ENCODE measurements around the gene OASL. TPM values are rescaled to one million over a fixed set of nuclear protein-coding genes. Genes with fewer than 3 reads are reported as not detected.

Gene OASL
- polyA plus RNA-seq, 1 donor from 2014 or later = 0.42 TPM

DNA sequence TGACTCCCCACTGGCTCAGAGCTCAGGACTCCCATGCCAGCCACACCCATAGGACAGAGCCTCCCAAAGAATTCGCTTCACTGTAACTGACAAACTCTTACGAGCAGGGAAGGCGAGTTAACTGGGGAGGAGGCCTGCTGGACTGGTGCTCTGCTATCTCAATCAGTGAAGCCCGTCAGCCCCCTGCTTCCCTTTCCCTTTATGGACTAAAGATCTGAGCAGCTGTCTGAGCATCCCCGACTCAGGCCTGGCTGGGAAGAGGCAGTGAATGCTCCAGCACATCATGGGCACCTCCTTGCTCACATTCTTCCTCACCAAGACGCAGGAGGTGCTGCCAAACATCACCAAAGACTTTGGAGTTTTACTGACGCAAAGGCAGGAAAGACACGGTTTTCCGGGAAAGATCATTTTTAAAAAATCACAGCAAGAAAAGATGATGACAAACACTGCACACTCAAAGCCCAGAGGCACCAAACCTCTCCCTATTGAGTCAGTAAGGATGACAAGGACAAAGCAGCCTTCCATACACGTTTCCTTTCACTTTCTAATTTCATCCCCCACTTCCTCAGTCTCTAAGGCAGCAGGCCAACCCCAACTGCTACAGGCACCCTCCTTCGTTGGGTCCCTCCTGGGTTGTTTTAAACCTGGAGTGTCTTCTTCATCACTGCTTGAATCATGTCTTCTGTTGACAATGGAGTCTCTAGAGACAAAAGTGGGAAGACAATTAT, 48.6 kb upstream of the OASL start:
- TF ChIP-seq POLR2AphosphoS5 (IDR thresholded peaks at IDR 0.05) = no peak
- TF ChIP-seq EZH2 (IDR thresholded peaks at IDR 0.05; ENCODE audit: borderline replicate concordance, insufficient read depth, low read length, poor library complexity, severe bottlenecking) = no peak
- TF ChIP-seq, protein P1, sequence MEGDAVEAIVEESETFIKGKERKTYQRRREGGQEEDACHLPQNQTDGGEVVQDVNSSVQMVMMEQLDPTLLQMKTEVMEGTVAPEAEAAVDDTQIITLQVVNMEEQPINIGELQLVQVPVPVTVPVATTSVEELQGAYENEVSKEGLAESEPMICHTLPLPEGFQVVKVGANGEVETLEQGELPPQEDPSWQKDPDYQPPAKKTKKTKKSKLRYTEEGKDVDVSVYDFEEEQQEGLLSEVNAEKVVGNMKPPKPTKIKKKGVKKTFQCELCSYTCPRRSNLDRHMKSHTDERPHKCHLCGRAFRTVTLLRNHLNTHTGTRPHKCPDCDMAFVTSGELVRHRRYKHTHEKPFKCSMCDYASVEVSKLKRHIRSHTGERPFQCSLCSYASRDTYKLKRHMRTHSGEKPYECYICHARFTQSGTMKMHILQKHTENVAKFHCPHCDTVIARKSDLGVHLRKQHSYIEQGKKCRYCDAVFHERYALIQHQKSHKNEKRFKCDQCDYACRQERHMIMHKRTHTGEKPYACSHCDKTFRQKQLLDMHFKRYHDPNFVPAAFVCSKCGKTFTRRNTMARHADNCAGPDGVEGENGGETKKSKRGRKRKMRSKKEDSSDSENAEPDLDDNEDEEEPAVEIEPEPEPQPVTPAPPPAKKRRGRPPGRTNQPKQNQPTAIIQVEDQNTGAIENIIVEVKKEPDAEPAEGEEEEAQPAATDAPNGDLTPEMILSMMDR (IDR thresholded peaks at IDR 0.05; ENCODE audit: poor library complexity, severe bottlenecking) = no peak
- no peak for TF ChIP-seq MXI1 (conservative IDR thresholded peaks at IDR 0.05; ENCODE audit: poor library complexity, severe bottlenecking)
- no peak for TF ChIP-seq RAD21 (conservative IDR thresholded peaks at IDR 0.05)
- TF ChIP-seq SMC3 (conservative IDR thresholded peaks at IDR 0.05; ENCODE audit: poor library complexity) = no peak
- no peak for TF ChIP-seq EP300 (conservative IDR thresholded peaks at IDR 0.05; ENCODE audit: poor library complexity, severe bottlenecking)
- TF ChIP-seq, protein P2, sequence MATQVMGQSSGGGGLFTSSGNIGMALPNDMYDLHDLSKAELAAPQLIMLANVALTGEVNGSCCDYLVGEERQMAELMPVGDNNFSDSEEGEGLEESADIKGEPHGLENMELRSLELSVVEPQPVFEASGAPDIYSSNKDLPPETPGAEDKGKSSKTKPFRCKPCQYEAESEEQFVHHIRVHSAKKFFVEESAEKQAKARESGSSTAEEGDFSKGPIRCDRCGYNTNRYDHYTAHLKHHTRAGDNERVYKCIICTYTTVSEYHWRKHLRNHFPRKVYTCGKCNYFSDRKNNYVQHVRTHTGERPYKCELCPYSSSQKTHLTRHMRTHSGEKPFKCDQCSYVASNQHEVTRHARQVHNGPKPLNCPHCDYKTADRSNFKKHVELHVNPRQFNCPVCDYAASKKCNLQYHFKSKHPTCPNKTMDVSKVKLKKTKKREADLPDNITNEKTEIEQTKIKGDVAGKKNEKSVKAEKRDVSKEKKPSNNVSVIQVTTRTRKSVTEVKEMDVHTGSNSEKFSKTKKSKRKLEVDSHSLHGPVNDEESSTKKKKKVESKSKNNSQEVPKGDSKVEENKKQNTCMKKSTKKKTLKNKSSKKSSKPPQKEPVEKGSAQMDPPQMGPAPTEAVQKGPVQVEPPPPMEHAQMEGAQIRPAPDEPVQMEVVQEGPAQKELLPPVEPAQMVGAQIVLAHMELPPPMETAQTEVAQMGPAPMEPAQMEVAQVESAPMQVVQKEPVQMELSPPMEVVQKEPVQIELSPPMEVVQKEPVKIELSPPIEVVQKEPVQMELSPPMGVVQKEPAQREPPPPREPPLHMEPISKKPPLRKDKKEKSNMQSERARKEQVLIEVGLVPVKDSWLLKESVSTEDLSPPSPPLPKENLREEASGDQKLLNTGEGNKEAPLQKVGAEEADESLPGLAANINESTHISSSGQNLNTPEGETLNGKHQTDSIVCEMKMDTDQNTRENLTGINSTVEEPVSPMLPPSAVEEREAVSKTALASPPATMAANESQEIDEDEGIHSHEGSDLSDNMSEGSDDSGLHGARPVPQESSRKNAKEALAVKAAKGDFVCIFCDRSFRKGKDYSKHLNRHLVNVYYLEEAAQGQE (IDR thresholded peaks at IDR 0.05; ENCODE audit: borderline replicate concordance) = no peak

DNA sequence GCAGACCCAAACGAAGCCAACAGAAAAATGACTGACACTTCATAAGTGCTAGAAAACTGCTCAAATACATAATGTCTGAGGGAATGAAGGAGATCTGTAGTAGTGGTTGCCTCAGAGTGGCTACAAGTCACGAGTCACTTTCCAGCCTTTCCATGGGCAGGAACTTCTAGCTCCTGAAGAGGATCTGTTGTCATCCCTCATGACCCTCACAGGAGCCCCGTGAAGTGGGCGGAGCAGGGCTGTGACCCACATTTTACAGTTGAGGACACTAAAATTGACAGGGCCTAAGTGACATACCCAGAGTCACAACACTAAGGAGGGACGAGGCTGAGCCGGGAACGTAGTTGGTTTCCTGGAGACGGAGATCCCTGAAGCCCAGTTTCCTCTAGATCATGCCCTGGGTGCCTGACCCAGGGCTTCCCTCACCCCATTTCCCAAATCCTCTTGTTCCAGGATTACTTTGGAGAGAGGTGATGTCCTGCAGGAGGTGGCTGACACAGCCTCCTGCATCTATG, 47.8 kb upstream of the OASL start:
- no peak overlapping the region for H3K4me2 ChIP-seq (ENCODE audit: low read length)
- no peaks in the 10 kb centered on the region for H4K20me1 ChIP-seq (ENCODE audit: insufficient read depth)
- H3K9ac ChIP-seq (ENCODE audit: low read length) = no peak overlapping the region
- H3K27me3 ChIP-seq (ENCODE audit: insufficient read depth, low read depth, low read length) = no peaks in the 10 kb centered on the region
- H3K27ac ChIP-seq (ENCODE audit: low read length) = no peak overlapping the region
- H2AFZ ChIP-seq (ENCODE audit: low read depth, low read length) = no peak overlapping the region
- no peaks in the 10 kb centered on the region for H3K9me2 ChIP-seq (ENCODE audit: insufficient read depth, low read length)
- H3F3A ChIP-seq (ENCODE audit: insufficient read depth, low read length, poor library complexity, severe bottlenecking) = no peaks in the 10 kb centered on the region
- H3K79me2 ChIP-seq (replicated peaks; ENCODE audit: insufficient read depth, low read length) = no peaks in the 10 kb centered on the region
- H3K9me3 ChIP-seq (ENCODE audit: low read length) = no peaks in the 10 kb centered on the region
- TF ChIP-seq, protein P1 (IDR thresholded peaks at IDR 0.05; ENCODE audit: poor library complexity, severe bottlenecking) = no peak
- TF ChIP-seq MXI1 (conservative IDR thresholded peaks at IDR 0.05; ENCODE audit: poor library complexity, severe bottlenecking) (no peak), EZH2 (IDR thresholded peaks at IDR 0.05; ENCODE audit: borderline replicate concordance, insufficient read depth, low read length, poor library complexity, severe bottlenecking) (no peak), TAF1 (IDR thresholded peaks at IDR 0.05; ENCODE audit: low read depth) (no peak), RAD21 (conservative IDR thresholded peaks at IDR 0.05) (no peak), EP300 (conservative IDR thresholded peaks at IDR 0.05; ENCODE audit: poor library complexity, severe bottlenecking) (no peak), SMC3 (conservative IDR thresholded peaks at IDR 0.05; ENCODE audit: poor library complexity) (no peak), POLR2AphosphoS5 (IDR thresholded peaks at IDR 0.05) (no peak)
- TF ChIP-seq, protein P2 (IDR thresholded peaks at IDR 0.05; ENCODE audit: borderline replicate concordance) = no peak
- no peak overlapping the region for H3K4me3 ChIP-seq (ENCODE audit: low read length)
- H3K36me3 ChIP-seq (ENCODE audit: insufficient read depth, low read length) = no peaks in the 10 kb centered on the region

More for the DNA sequence above, 48.6 kb upstream of the OASL start:
- no peak overlapping the region for H3K27ac ChIP-seq (ENCODE audit: low read length)
- no peaks in the 10 kb centered on the region for H3K36me3 ChIP-seq (ENCODE audit: insufficient read depth, low read length)
- no peaks in the 10 kb centered on the region for H3K9me3 ChIP-seq (ENCODE audit: low read length)
- no peak overlapping the region for H3K4me3 ChIP-seq (ENCODE audit: low read length)
- H3K9ac ChIP-seq (ENCODE audit: low read length) = no peak overlapping the region
- H2AFZ ChIP-seq (ENCODE audit: low read depth, low read length) = no peak overlapping the region
- H3K4me2 ChIP-seq (ENCODE audit: low read length) = no peak overlapping the region
- H3K27me3 ChIP-seq (ENCODE audit: insufficient read depth, low read depth, low read length) = no peaks in the 10 kb centered on the region
- H4K20me1 ChIP-seq (ENCODE audit: insufficient read depth) = no peaks in the 10 kb centered on the region
- no peaks in the 10 kb centered on the region for H3K79me2 ChIP-seq (replicated peaks; ENCODE audit: insufficient read depth, low read length)
- H3K9me2 ChIP-seq (ENCODE audit: insufficient read depth, low read length) = no peaks in the 10 kb centered on the region
- no peaks in the 10 kb centered on the region for H3F3A ChIP-seq (ENCODE audit: insufficient read depth, low read length, poor library complexity, severe bottlenecking)
